Measurements from ENCODE around the gene CRYL1.

The CRYL1 gene

DNA sequence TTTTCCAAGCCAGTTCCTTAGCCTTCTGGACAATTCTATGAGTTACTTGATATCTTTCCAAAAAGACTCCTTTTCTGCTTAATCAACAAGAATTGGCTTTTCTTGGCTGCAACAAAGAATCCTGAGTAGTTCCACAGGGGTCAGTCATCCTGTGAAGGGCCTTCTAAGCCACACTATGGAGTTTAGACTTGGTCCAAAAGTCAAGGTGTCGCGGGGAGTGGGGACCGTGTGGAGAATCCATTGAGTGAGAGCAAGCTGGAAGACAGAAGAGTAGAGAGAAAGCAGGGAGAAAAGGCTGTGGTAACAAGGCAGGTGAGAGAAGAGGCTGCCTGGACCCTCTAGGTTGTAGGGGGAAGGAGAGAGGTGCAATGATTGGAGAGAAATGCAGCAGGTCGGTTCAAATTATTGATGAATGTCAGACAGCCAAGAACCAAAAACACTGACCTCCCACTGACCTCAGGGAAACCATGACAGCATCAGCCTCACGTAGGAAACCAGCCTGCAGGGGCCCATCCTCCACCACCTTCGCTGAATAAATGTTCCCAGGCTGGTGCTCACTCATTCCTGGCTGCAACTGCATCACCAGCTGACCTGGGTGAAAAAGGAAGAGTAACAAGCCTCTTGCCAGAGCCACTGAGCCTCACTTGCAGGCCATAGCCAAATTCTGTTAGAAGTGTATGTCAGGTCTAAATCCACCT is 34.2 kb upstream of the CRYL1 start:
- H3K4me3 ChIP-seq (ENCODE audit: low read length): no peak overlapping the region
- no peaks in the 10 kb centered on the region for H3K36me3 ChIP-seq (ENCODE audit: insufficient read depth, low read length)
- no peaks in the 10 kb centered on the region for H3K4me1 ChIP-seq (ENCODE audit: insufficient read depth, low read length)
- WGBS: 84% methylated on average over 6 of the region's 6 CpGs
- no peak overlapping the region for H3K9ac ChIP-seq (ENCODE audit: low read depth, low read length)
- H3K27ac ChIP-seq (ENCODE audit: low read depth, low read length): no peak overlapping the region
- H3K27me3 ChIP-seq (ENCODE audit: insufficient read depth, low read length): no peaks in the 10 kb centered on the region
- H3K9me3 ChIP-seq (ENCODE audit: insufficient read depth, low read depth, low read length): peaks cover 6% of the 10 kb centered on the region; the same call in 1 of the 2 replicates

DNA sequence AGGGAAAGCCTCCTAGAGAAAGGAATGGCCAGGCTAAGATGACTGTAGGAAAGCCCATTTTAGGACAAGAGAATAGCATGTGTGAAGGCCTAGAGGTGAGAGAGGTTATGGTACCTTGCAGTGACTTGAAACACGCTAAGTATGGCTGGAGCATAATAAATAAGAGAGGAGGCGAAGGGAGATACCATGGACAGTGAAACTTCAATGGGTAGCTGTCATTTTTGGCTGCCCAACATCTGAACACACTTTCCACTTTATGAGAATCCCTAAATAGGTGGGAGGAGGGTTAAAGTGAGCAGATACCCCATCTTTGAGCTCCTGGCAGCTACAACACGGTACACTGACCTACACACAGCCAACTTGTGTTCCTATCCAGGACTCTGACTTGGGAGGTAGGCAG is 33.3 kb upstream of the CRYL1 start:
- 95% methylated on average over 3 of the region's 3 CpGs for WGBS
- Histone ChIP-seq H3K27me3 (ENCODE audit: insufficient read depth, low read length) (no peaks in the 10 kb centered on the region), H3K27ac (ENCODE audit: low read depth, low read length) (no peak overlapping the region), H3K36me3 (ENCODE audit: insufficient read depth, low read length) (no peaks in the 10 kb centered on the region), H3K9me3 (ENCODE audit: insufficient read depth, low read depth, low read length) (no peaks in the 10 kb centered on the region), H3K9ac (ENCODE audit: low read depth, low read length) (no peak overlapping the region), H3K4me1 (ENCODE audit: insufficient read depth, low read length) (no peaks in the 10 kb centered on the region), H3K4me3 (ENCODE audit: low read length) (no peak overlapping the region)

DNA sequence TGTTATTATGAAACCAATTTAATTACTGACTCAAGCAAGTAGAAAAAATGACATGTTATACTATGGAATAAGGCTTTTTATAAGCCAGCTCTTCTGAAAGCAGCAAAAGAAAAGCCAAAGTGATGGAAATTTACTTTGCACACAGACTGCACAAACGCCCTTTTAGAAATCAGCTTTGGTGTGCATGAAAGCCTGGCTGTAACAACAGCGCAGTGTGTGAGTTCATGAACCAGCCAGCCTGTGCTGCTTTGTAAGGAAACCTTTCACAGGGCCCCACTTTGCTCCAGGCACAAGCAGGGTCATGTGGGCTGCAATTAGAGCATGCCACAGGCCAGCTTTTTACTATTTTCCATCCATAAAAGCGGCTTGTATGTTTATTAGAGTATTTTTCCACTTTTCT is 27.7 kb upstream of the CRYL1 start:
- H3K36me3 ChIP-seq (ENCODE audit: insufficient read depth, low read length): no peaks in the 10 kb centered on the region
- H3K4me1 ChIP-seq (ENCODE audit: insufficient read depth, low read length): no peaks in the 10 kb centered on the region
- 95% methylated on average over 2 of the region's 3 CpGs for WGBS
- H3K9ac ChIP-seq (ENCODE audit: low read depth, low read length): no peak overlapping the region
- H3K27ac ChIP-seq (ENCODE audit: low read depth, low read length): no peak overlapping the region
- no peaks in the 10 kb centered on the region for H3K9me3 ChIP-seq (ENCODE audit: insufficient read depth, low read depth, low read length)
- no peaks in the 10 kb centered on the region for H3K27me3 ChIP-seq (ENCODE audit: insufficient read depth, low read length)
- no peak overlapping the region for H3K4me3 ChIP-seq (ENCODE audit: low read length)

DNA sequence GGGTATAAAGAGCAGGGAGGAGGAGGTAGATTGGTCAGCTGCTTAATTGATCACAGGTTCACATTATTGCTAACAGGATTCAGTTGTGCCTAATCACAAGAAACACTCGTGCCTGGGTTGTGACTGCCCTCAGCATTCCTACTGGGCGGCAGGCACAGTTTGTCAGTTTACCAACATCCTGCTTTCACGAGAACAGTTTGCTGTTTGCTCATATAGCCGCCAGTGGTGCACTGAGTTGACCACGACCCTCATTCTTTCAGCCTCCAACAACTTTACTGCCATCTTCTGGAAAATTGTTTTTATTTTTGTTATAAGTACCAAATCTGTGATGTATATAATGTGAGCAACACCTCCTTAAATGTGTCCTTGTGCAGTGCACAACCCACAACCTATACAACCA is 25.1 kb upstream of the CRYL1 start:
- Histone ChIP-seq H3K27ac (ENCODE audit: low read depth, low read length) (no peak overlapping the region), H3K36me3 (ENCODE audit: insufficient read depth, low read length) (no peaks in the 10 kb centered on the region), H3K27me3 (ENCODE audit: insufficient read depth, low read length) (no peaks in the 10 kb centered on the region), H3K9ac (ENCODE audit: low read depth, low read length) (no peak overlapping the region), H3K4me1 (ENCODE audit: insufficient read depth, low read length) (no peaks in the 10 kb centered on the region), H3K9me3 (ENCODE audit: insufficient read depth, low read depth, low read length) (no peaks in the 10 kb centered on the region), H3K4me3 (ENCODE audit: low read length) (no peak overlapping the region)
- WGBS: 88% methylated on average over 5 of the region's 5 CpGs

DNA sequence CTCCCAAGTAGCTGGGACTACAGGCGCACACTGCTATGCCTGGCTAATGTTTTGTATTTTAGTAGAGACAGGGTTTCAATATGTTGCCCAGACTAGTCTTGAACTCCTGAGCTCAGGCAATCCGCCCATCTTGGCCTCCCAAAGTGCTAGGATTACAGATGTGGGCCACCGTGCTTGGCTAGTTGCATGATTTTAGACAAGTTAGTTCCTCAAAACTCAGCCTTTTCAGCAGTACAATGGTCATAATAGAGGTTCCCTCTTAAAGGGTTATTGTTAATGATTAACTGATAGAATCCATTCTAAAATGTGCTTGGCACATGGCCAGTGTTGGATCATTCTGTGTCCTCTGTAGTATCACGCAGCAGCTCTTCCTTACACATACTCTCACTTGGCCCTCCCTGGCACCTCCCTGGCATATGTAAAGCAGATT is 21.8 kb upstream of the CRYL1 start:
- no peak overlapping the region for H3K4me3 ChIP-seq (ENCODE audit: low read length)
- no peaks in the 10 kb centered on the region for H3K9me3 ChIP-seq (ENCODE audit: insufficient read depth, low read depth, low read length)
- H3K27ac ChIP-seq (ENCODE audit: low read depth, low read length): no peak overlapping the region
- WGBS: 94% methylated on average over 4 of the region's 4 CpGs
- no peaks in the 10 kb centered on the region for H3K27me3 ChIP-seq (ENCODE audit: insufficient read depth, low read length)
- H3K36me3 ChIP-seq (ENCODE audit: insufficient read depth, low read length): no peaks in the 10 kb centered on the region
- no peaks in the 10 kb centered on the region for H3K4me1 ChIP-seq (ENCODE audit: insufficient read depth, low read length)
- H3K9ac ChIP-seq (ENCODE audit: low read depth, low read length): no peak overlapping the region

DNA sequence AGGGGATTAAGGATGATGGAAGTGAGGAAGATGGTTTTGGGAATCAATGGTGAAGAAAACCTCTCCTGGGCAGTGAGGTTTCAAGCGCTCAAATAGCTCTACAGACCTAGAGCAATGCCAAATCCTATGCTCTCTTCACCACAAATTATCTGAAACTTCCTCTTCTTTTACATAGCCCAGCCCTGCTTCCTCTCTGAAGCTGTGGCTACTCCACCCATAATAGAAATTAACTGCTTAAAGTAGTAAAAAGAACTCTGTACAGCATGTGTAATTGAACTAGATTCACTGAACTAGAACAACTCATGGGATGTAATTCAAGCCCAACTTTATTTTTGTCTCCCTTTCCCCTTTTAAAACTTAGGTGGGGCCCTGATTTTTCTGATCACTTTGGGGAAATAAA is 20.9 kb upstream of the CRYL1 start:
- H3K27me3 ChIP-seq (ENCODE audit: insufficient read depth, low read length): no peaks in the 10 kb centered on the region
- no peaks in the 10 kb centered on the region for H3K36me3 ChIP-seq (ENCODE audit: insufficient read depth, low read length)
- WGBS: 96% methylated on average over 1 of the region's 1 CpG
- H3K4me3 ChIP-seq (ENCODE audit: low read length): no peak overlapping the region
- H3K4me1 ChIP-seq (ENCODE audit: insufficient read depth, low read length): no peaks in the 10 kb centered on the region
- H3K27ac ChIP-seq (ENCODE audit: low read depth, low read length): no peak overlapping the region
- H3K9ac ChIP-seq (ENCODE audit: low read depth, low read length): no peak overlapping the region
- no peaks in the 10 kb centered on the region for H3K9me3 ChIP-seq (ENCODE audit: insufficient read depth, low read depth, low read length)

DNA sequence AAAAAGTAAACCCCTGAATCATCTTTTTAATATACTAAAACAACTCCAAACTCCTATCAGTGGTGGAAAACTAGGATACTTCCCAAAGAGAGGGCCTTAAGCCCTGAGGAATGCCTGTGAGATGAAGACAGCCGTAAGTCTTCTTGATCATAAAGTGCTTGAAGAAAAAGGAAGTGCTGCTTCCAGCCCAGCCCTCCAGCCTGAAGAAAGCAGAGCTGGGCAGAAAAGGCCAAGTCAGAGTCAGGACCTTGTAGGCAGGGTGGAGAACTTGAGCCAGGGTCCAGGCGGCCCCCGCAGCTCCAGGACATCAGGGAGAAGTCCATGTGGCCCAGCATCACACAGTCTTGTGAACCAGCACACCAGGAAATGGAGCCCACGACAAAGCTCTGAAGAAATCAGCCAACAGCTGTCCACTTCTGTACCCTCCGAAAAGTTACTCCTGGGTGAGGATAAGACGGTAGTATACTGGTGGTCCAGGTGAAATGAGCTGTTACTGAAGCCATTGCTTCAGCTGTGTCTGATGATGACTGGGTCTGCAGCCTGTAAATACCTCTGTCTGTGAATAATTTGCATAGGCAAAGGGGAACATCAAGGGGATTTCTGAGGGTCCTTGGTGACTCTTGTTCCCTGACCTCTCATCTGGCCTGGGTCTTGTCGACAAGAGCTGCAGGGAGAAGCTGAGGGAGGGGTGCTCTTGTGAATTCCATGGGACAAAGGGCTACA is 18.7 kb upstream of the CRYL1 start:
- Histone ChIP-seq H3K9ac (ENCODE audit: low read depth, low read length) (no peak overlapping the region), H3K9me3 (ENCODE audit: insufficient read depth, low read depth, low read length) (no peaks in the 10 kb centered on the region), H3K4me3 (ENCODE audit: low read length) (no peak overlapping the region)

DNA sequence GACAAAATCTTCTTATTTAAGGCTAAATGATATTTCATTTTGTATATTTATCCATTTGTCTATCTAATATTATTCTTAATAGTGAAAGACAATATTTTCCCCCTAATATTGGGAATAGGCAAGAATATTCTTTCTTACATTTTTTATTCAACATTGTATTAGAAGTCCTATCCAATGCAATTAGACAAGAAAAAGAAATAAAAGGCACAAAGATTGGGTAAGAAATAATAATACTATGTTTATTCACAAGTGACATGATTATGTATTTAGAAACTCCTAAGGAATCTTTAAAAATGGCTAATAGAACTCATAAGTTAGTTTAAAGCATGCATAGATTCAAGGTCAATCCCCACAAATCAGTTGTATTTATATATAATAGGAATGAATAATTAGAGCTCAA is 11.3 kb upstream of the CRYL1 start:
- Histone ChIP-seq H3K36me3 (ENCODE audit: insufficient read depth, low read length) (no peaks in the 10 kb centered on the region), H3K4me1 (ENCODE audit: insufficient read depth, low read length) (no peaks in the 10 kb centered on the region), H3K27me3 (ENCODE audit: insufficient read depth, low read length) (peaks cover 30% of the 10 kb centered on the region), H3K9ac (ENCODE audit: low read depth, low read length) (no peak overlapping the region), H3K9me3 (ENCODE audit: insufficient read depth, low read depth, low read length) (peaks cover 17% of the 10 kb centered on the region), H3K27ac (ENCODE audit: low read depth, low read length) (no peak overlapping the region), H3K4me3 (ENCODE audit: low read length) (no peak overlapping the region)

More for the DNA sequence above, 18.7 kb upstream of the CRYL1 start:
- Histone ChIP-seq H3K36me3 (ENCODE audit: insufficient read depth, low read length) (no peaks in the 10 kb centered on the region), H3K27ac (ENCODE audit: low read depth, low read length) (no peak overlapping the region), H3K27me3 (ENCODE audit: insufficient read depth, low read length) (no peaks in the 10 kb centered on the region), H3K4me1 (ENCODE audit: insufficient read depth, low read length) (no peaks in the 10 kb centered on the region)
- 83% methylated on average over 7 of the region's 7 CpGs for WGBS

DNA sequence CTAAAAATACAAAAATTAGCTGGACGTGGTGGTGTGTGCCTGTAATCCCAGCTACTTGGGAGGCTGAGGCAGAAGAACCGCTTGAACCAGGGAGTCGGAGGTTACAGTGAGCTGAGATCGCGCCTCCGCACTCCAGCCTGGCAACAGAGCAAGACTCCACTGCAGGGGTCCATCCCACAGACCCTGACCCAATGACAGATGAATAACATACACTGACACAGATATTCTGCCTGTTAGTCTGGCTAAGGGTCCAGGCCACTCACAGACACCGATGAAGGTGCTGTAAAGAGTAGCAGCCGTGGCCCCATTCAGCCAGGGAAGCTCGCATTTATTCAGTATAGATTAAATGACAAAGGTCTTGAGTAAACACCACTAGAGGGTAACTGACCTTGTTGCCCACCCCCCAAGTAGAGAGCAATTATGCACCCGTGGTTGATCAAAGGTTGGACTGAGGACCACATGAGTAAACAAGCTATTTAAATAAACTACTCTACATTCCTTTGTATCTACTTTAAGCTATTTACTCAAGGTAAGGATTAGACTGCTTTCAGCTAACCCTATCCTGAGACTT is 8.5 kb upstream of the CRYL1 start:
- no peaks in the 10 kb centered on the region for H3K36me3 ChIP-seq (ENCODE audit: insufficient read depth, low read length)
- WGBS: 68% methylated on average over 10 of the region's 10 CpGs
- peaks cover 46% of the 10 kb centered on the region for H3K27me3 ChIP-seq (ENCODE audit: insufficient read depth, low read length)
- no peak overlapping the region for H3K9ac ChIP-seq (ENCODE audit: low read depth, low read length)
- H3K27ac ChIP-seq (ENCODE audit: low read depth, low read length): no peak overlapping the region
- peaks cover 17% of the 10 kb centered on the region for H3K9me3 ChIP-seq (ENCODE audit: insufficient read depth, low read depth, low read length)
- H3K4me1 ChIP-seq (ENCODE audit: insufficient read depth, low read length): no peaks in the 10 kb centered on the region
- H3K4me3 ChIP-seq (ENCODE audit: low read length): no peak overlapping the region

DNA sequence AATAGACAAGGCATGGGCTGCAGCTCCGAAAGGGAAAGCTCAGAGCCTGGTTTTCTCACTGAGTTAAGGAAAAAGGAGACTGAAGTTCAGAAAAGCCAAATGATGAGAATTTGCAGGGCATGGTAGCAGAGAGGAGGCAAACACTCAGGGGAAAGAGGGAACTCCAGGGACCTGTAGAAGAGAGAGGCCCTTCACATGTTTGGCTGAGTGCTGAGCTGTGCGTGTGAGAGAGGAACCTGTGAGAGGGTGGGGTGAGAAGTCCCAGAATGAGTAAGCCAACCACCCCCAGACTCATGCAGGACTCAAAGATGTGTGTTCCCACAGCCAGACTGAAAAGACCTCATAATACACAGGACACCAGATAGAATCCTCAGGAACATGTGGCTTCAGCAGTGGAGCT is 2.8 kb upstream of the CRYL1 start:
- Histone ChIP-seq H3K4me3 (ENCODE audit: low read length) (no peak overlapping the region), H3K27me3 (ENCODE audit: insufficient read depth, low read length) (peaks cover 78% of the 10 kb centered on the region), H3K4me1 (ENCODE audit: insufficient read depth, low read length) (no peaks in the 10 kb centered on the region; the same call in 1 of the 2 replicates), H3K9ac (ENCODE audit: low read depth, low read length) (no peak overlapping the region), H3K9me3 (ENCODE audit: insufficient read depth, low read depth, low read length) (no peaks in the 10 kb centered on the region), H3K27ac (ENCODE audit: low read depth, low read length) (no peak overlapping the region), H3K36me3 (ENCODE audit: insufficient read depth, low read length) (no peaks in the 10 kb centered on the region)
- 77% methylated on average over 2 of the region's 2 CpGs for WGBS

DNA sequence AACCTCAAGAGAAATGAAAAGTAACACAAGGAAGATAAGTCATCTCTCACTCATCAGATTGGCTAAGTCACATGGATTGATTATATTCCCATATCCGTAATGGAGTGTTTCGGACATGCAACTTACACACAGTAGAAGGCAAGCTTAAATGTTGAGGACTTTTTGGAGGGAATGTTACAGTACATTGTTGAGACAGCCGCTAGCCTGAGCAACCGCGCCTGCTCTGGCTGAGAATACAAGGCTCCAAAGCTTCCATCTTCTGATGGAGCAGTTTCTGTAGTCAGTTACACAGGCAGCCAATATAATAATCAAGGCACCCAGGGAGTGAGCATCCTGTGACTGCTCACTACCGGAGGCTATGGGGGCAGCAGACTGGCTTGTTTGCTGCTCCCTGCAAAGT is 1.0 kb upstream of the CRYL1 start:
- no peaks in the 10 kb centered on the region for H3K9me3 ChIP-seq (ENCODE audit: insufficient read depth, low read depth, low read length)
- peaks cover 72% of the 10 kb centered on the region for H3K27me3 ChIP-seq (ENCODE audit: insufficient read depth, low read length)
- no peak overlapping the region for H3K27ac ChIP-seq (ENCODE audit: low read depth, low read length)
- H3K4me3 ChIP-seq (ENCODE audit: low read length): no peak overlapping the region
- no peak overlapping the region for H3K9ac ChIP-seq (ENCODE audit: low read depth, low read length)
- H3K4me1 ChIP-seq (ENCODE audit: insufficient read depth, low read length): peaks cover 2% of the 10 kb centered on the region
- H3K36me3 ChIP-seq (ENCODE audit: insufficient read depth, low read length): no peaks in the 10 kb centered on the region
- 82% methylated on average over 6 of the region's 6 CpGs for WGBS
